Astrocyte (in vitro differentiated cells and primary cell): Measurements from ENCODE around the gene HNF1A. TPM values are rescaled to one million over a fixed set of nuclear protein-coding genes. Genes with fewer than 3 reads are reported as not detected.

ENCODE experiments used
- DNase-seq: peaks from one replicate; pipeline ENCODE4 v3.0.0-alpha.2; 2010; ENCODE audit warnings: low read depth
- FAIRE-seq: peaks from 2 replicates; lab custom pipeline; 2011; peaks lifted over from hg19 to GRCh38; lab: Jason Lieb, UNC
- H2AFZ ChIP-seq: 2 replicates; pipeline ENCODE4 v1.6.0; 2012; ENCODE audit warnings: low read depth, low read length, inconsistent platforms
- H3K27ac ChIP-seq: 2 replicates; pipeline ENCODE4 v1.5.1; 2011; ENCODE audit warnings: low read depth, low read length, inconsistent platforms
- H3K27me3 ChIP-seq: 2 replicates; pipeline ENCODE4 v1.6.0; 2011; ENCODE audit warnings: low read length, inconsistent platforms; ENCODE audit not compliant: insufficient read depth
- H3K36me3 ChIP-seq: 2 replicates; pipeline ENCODE4 v1.5.1; 2011; ENCODE audit warnings: low read length, inconsistent platforms; ENCODE audit not compliant: insufficient read depth
- H3K4me1 ChIP-seq: 2 replicates; pipeline ENCODE4 v1.5.1; 2011; ENCODE audit warnings: low read length, inconsistent platforms; ENCODE audit not compliant: insufficient read depth
- H3K4me2 ChIP-seq: 2 replicates; pipeline ENCODE4 v1.6.0; 2012; ENCODE audit warnings: low read length, inconsistent platforms
- H3K4me3 ChIP-seq: 2 replicates; pipeline ENCODE4 v1.5.1; 2011; ENCODE audit warnings: low read depth, mild to moderate bottlenecking, low read length, inconsistent platforms; ENCODE audit not compliant: insufficient read depth
- H3K79me2 ChIP-seq: 2 replicates; pipeline ENCODE4 v1.6.0; 2012; ENCODE audit warnings: mild to moderate bottlenecking, low read length, inconsistent platforms; ENCODE audit not compliant: insufficient read depth
- H3K9ac ChIP-seq: 2 replicates; pipeline ENCODE4 v1.6.0; 2012; ENCODE audit warnings: mild to moderate bottlenecking, low read length, inconsistent platforms
- H3K9me3 ChIP-seq: 2 replicates; pipeline ENCODE4 v1.5.1; 2012; ENCODE audit warnings: low read depth, mild to moderate bottlenecking, low read length, inconsistent platforms; ENCODE audit not compliant: insufficient read depth
- H4K20me1 ChIP-seq: 2 replicates; pipeline ENCODE4 v1.6.0; 2012; ENCODE audit warnings: low read length, inconsistent platforms; ENCODE audit not compliant: insufficient read depth
- H3K27ac Mint-ChIP-seq: one replicate; pipeline ENCODE4 v1.8.0; 2021; ENCODE audit warnings: mild to moderate bottlenecking, mixed read lengths; ENCODE audit not compliant: unreplicated experiment
- H3K27me3 Mint-ChIP-seq: one replicate; pipeline ENCODE4 v1.8.0; 2021; ENCODE audit warnings: low read depth, mixed read lengths; ENCODE audit not compliant: unreplicated experiment
- H3K36me3 Mint-ChIP-seq: one replicate; pipeline ENCODE4 v1.8.0; 2021; ENCODE audit warnings: low read depth, mixed read lengths; ENCODE audit not compliant: unreplicated experiment
- H3K4me1 Mint-ChIP-seq: one replicate; pipeline ENCODE4 v1.8.0; 2021; ENCODE audit warnings: low read depth, mixed read lengths; ENCODE audit not compliant: unreplicated experiment
- H3K4me3 Mint-ChIP-seq: one replicate; pipeline ENCODE4 v1.8.0; 2021; ENCODE audit warnings: mild to moderate bottlenecking, moderate library complexity, mixed read lengths; ENCODE audit not compliant: unreplicated experiment
- H3K9me3 Mint-ChIP-seq: one replicate; pipeline ENCODE4 v1.8.0; 2021; ENCODE audit warnings: mild to moderate bottlenecking, mixed read lengths; ENCODE audit not compliant: unreplicated experiment
- EZH2 ChIP-seq: IDR thresholded peaks from 2 replicates; pipeline ENCODE4 v1.6.1; 2012; ENCODE audit warnings: mild to moderate bottlenecking, low read length, inconsistent platforms; ENCODE audit not compliant: insufficient read depth
- total RNA-seq: library from RNA; stranded (reverse); gene quantifications from 2 replicates; pipeline ENCODE4 v1.2.1, GENCODE V29; 2021
- TF ChIP-seq, protein P1 (sequence below): IDR thresholded peaks from 2 replicates; pipeline ENCODE4 v1.5.1; 2011; ENCODE audit warnings: low read depth, mild to moderate bottlenecking, inconsistent platforms, low read length, moderate library complexity; ENCODE audit not compliant: insufficient read depth

Gene HNF1A
- total RNA-seq, 1 donor from 2014 or later, result not detected

DNA sequence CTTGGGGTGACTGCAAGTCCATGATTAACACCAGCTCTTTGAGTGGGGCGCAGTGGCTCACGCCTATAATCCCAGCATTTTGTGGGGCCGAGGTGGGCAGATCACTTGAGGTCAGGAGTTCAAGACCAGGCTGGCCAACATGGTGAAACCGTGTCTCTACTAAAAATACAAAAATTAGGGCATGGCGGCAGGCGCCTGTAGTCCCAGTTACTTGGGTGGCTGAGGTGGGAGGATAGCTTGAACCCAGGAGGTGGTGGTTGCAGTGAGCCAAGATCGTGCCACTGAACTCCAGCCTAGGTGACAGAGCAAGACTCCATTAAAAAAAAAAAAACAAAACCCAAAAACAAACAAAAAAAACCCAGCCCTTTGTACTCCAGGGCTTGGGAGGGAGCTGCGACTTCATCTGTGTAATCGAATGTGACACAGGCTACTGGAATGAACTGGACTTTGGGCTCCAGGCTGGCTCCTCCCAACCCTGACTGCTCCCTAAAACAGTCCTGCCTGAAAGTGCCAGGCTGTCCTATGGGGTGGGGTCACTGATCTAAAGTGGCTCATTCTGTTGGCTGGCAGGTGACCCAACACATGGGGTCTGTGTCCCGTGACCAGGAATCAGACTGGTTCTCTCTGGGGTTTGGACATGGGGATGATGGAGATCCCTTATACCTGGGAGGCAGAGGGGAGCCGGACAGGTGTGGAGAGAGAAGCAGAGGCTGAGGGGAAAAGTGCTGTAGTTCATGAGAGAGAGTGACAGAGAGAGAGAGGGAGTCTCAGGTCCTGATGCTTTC is 47.3 kb downstream of the HNF1A start:
- Mint-ChIP-seq H3K27ac (no peak overlapping the region), H3K4me3 (no peak overlapping the region), H3K27me3 (peaks cover 16% of the 10 kb centered on the region), H3K36me3 (no peaks in the 10 kb centered on the region), H3K9me3 (peaks cover 2% of the 10 kb centered on the region), H3K4me1 (no peaks in the 10 kb centered on the region)
- Histone ChIP-seq H3K27me3 (peaks cover 11% of the 10 kb centered on the region), H3K9ac (no peak overlapping the region), H3K27ac (no peak overlapping the region), H4K20me1 (no peaks in the 10 kb centered on the region), H3K4me2 (no peak overlapping the region), H2AFZ (no peak overlapping the region), H3K36me3 (no peaks in the 10 kb centered on the region), H3K79me2 (no peaks in the 10 kb centered on the region), H3K4me3 (no peak overlapping the region), H3K4me1 (no peaks in the 10 kb centered on the region), H3K9me3 (no peaks in the 10 kb centered on the region)
- FAIRE-seq (no peak), DNase-seq (no peak)
- no peak for TF ChIP-seq EZH2
- TF ChIP-seq, protein P1, sequence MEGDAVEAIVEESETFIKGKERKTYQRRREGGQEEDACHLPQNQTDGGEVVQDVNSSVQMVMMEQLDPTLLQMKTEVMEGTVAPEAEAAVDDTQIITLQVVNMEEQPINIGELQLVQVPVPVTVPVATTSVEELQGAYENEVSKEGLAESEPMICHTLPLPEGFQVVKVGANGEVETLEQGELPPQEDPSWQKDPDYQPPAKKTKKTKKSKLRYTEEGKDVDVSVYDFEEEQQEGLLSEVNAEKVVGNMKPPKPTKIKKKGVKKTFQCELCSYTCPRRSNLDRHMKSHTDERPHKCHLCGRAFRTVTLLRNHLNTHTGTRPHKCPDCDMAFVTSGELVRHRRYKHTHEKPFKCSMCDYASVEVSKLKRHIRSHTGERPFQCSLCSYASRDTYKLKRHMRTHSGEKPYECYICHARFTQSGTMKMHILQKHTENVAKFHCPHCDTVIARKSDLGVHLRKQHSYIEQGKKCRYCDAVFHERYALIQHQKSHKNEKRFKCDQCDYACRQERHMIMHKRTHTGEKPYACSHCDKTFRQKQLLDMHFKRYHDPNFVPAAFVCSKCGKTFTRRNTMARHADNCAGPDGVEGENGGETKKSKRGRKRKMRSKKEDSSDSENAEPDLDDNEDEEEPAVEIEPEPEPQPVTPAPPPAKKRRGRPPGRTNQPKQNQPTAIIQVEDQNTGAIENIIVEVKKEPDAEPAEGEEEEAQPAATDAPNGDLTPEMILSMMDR, result no peak

DNA sequence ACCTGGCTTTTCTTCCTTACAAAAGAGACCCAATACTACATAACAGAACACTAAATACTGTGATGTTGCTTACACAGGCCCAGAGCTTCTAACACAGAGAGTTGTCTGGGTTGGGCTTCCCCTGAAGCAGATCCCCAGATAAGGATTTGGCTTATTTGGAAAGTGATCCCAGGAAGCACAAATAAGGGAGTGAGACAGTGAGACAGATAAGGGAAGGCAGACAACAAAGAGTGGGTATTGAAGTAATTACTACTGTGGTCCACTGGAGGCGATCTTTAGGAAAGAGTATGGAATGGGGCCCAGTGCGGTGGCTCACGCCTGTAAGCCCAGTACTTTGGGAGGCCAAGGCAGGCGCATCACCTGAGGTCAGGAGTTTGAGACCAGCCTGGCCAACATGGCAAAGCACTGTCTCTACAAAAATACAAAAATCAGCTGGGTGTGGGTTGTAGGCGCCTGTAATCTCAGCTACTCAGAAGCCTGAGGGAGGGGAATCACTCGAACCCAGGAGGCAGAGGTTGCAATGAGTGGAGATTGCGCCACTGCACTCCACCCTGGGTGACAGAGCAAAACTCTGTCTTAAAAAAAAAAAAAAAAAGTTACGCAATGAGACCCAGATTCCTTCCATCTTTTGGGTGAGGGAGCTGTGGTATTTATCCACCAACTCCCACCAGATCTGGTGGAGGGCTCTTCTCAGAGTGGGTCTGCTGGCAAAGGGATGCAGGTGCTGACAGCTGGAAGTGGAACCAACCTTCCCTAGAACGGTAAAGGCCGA is 48.1 kb downstream of the HNF1A start:
- Mint-ChIP-seq H3K9me3 (peaks cover 2% of the 10 kb centered on the region), H3K27ac (no peak overlapping the region)
- H2AFZ ChIP-seq, result no peak overlapping the region

More for the DNA sequence above, 48.1 kb downstream of the HNF1A start:
- Histone ChIP-seq H3K4me3 (no peak overlapping the region), H3K27me3 (peaks cover 6% of the 10 kb centered on the region), H3K36me3 (no peaks in the 10 kb centered on the region), H3K4me2 (no peak overlapping the region), H3K27ac (no peak overlapping the region), H3K9ac (no peak overlapping the region), H3K4me1 (no peaks in the 10 kb centered on the region), H3K79me2 (no peaks in the 10 kb centered on the region), H3K9me3 (no peaks in the 10 kb centered on the region), H4K20me1 (no peaks in the 10 kb centered on the region)
- Mint-ChIP-seq H3K4me3 (no peak overlapping the region), H3K36me3 (no peaks in the 10 kb centered on the region), H3K4me1 (no peaks in the 10 kb centered on the region), H3K27me3 (peaks cover 12% of the 10 kb centered on the region)
- DNase-seq (no peak), FAIRE-seq (no peak)
- no peak for TF ChIP-seq EZH2
- TF ChIP-seq, protein P1, result peak; percentile 16
